GM23338 (cell line): Measurements from ENCODE around the gene PDE4D. TPM values are rescaled to one million over a fixed set of nuclear protein-coding genes. Genes with fewer than 3 reads are reported as not detected.

Experiments
- ATAC-seq: fragments of 200-7000 bp; cut with Tn5 transposase; 3 replicates; pipeline ENCODE4 v1.9.1; 2020
- DNase-seq: peaks from one replicate; pipeline ENCODE4 v3.0.0-alpha.2; 2015; ENCODE audit warnings: low spot score
- H2AFZ ChIP-seq: fragments of 200-600 bp; sonication (generic); 2 replicates; pipeline ENCODE4 v1.8.0; 2016; ENCODE audit warnings: antibody characterized with exemption, mild to moderate bottlenecking, moderate library complexity
- H3F3A ChIP-seq: fragments of 200-600 bp; sonication (generic); replicated peaks from 2 replicates; pipeline ENCODE4 v1.8.0; 2017; ENCODE audit warnings: antibody characterized with exemption, mixed run types, low read depth
- H3K27ac ChIP-seq: fragments of 200-600 bp; sonication (generic); 2 replicates; pipeline ENCODE4 v1.6.1; 2016; ENCODE audit warnings: low read depth
- H3K27me3 ChIP-seq: fragments of 200-600 bp; sonication (generic); 2 replicates; pipeline ENCODE4 v1.8.0; 2016; ENCODE audit warnings: mild to moderate bottlenecking, mixed run types, moderate library complexity; ENCODE audit not compliant: insufficient read depth
- H3K36me3 ChIP-seq: fragments of 200-600 bp; sonication (generic); 2 replicates; pipeline ENCODE4 v1.8.0; 2016; ENCODE audit warnings: mild to moderate bottlenecking; ENCODE audit not compliant: insufficient read depth
- H3K4me1 ChIP-seq: fragments of 200-600 bp; sonication (generic); 2 replicates; pipeline ENCODE4 v1.8.0; 2016; ENCODE audit warnings: mild to moderate bottlenecking, moderate library complexity; ENCODE audit not compliant: insufficient read depth
- H3K4me2 ChIP-seq: fragments of 200-600 bp; sonication (generic); 2 replicates; pipeline ENCODE4 v1.7.1; 2017; ENCODE audit warnings: mixed run types
- H3K4me3 ChIP-seq: fragments of 200-600 bp; sonication (generic); 2 replicates; pipeline ENCODE4 v1.6.1; 2016; ENCODE audit warnings: mixed run types
- H3K79me2 ChIP-seq: fragments of 200-600 bp; sonication (generic); replicated peaks from 2 replicates; pipeline ENCODE4 v1.8.0; 2017; ENCODE audit warnings: mild to moderate bottlenecking; ENCODE audit not compliant: insufficient read depth
- H3K9me2 ChIP-seq: fragments of 200-600 bp; sonication (generic); 2 replicates; pipeline ENCODE4 v1.8.0; 2017; ENCODE audit not compliant: insufficient read depth
- H4K20me1 ChIP-seq: fragments of 200-600 bp; sonication (generic); replicated peaks from 2 replicates; pipeline ENCODE4 v1.8.0; 2017; ENCODE audit warnings: mild to moderate bottlenecking; ENCODE audit not compliant: insufficient read depth
- H3K27ac Mint-ChIP-seq: 2 replicates; pipeline ENCODE4 v1.8.0; 2020; ENCODE audit warnings: inconsistent platforms, mild to moderate bottlenecking, moderate library complexity, mixed read lengths
- H3K27me3 Mint-ChIP-seq: 3 replicates; pipeline ENCODE4 v1.8.0; 2022; ENCODE audit warnings: low read depth, mild to moderate bottlenecking, moderate library complexity, mixed read lengths, inconsistent platforms; ENCODE audit not compliant: insufficient read depth, poor library complexity
- H3K36me3 Mint-ChIP-seq: 3 replicates; pipeline ENCODE4 v1.8.0; 2021; ENCODE audit warnings: low read depth, mild to moderate bottlenecking, inconsistent platforms, moderate library complexity, mixed read lengths
- H3K4me1 Mint-ChIP-seq: 3 replicates; pipeline ENCODE4 v1.8.0; 2020; ENCODE audit warnings: mild to moderate bottlenecking, inconsistent platforms, mixed read lengths
- H3K4me3 Mint-ChIP-seq: 3 replicates; pipeline ENCODE4 v1.8.0; 2021; ENCODE audit warnings: moderate library complexity, mild to moderate bottlenecking, inconsistent platforms, mixed read lengths
- H3K9me3 Mint-ChIP-seq: 3 replicates; pipeline ENCODE4 v1.8.0; 2020; ENCODE audit warnings: moderate library complexity, mild to moderate bottlenecking, inconsistent platforms, mixed read lengths
- CREB1 ChIP-seq: fragments of 250-450 bp; sonication (Bioruptor Pico); IDR thresholded peaks from 2 replicates; pipeline ENCODE4 v1.5.0; 2020; ENCODE audit warnings: low read depth, mild to moderate bottlenecking, moderate library complexity
- ETS1 ChIP-seq: IDR thresholded peaks from 2 replicates; pipeline ENCODE4 v1.6.1; 2016; ENCODE audit warnings: antibody characterized with exemption
- EZH2 ChIP-seq: fragments of 200-600 bp; sonication (generic); IDR thresholded peaks from one replicate; pipeline ENCODE4 v1.8.0; 2017; ENCODE audit warnings: antibody characterized with exemption, mild to moderate bottlenecking, low read depth; ENCODE audit not compliant: unreplicated experiment
- EZH2phosphoT487 ChIP-seq: fragments of 200-600 bp; sonication (generic); IDR thresholded peaks from one replicate; pipeline ENCODE4 v1.8.1; 2018; ENCODE audit warnings: antibody characterized with exemption; ENCODE audit not compliant: unreplicated experiment
- JUNB ChIP-seq: IDR thresholded peaks from one replicate; pipeline ENCODE4 v1.6.1; 2016; ENCODE audit warnings: antibody characterized with exemption; ENCODE audit not compliant: unreplicated experiment
- NANOG ChIP-seq: IDR thresholded peaks from 2 replicates; pipeline ENCODE4 v1.6.1; 2016; ENCODE audit warnings: antibody characterized with exemption, borderline replicate concordance
- POLR2AphosphoS5 ChIP-seq: IDR thresholded peaks from 2 replicates; pipeline ENCODE4 v1.6.1; 2016; ENCODE audit warnings: antibody characterized with exemption, low read depth
- STAT1 ChIP-seq: IDR thresholded peaks from one replicate; pipeline ENCODE4 v1.6.1; 2016; ENCODE audit warnings: antibody characterized with exemption; ENCODE audit not compliant: unreplicated experiment
- ZNF114 ChIP-seq: fragments of 250-450 bp; sonication (Bioruptor Pico); IDR thresholded peaks from 2 replicates; pipeline ENCODE4 v1.5.0; 2020; ENCODE audit warnings: mild to moderate bottlenecking, moderate library complexity
- ZNF331 ChIP-seq: fragments of 250-450 bp; sonication (Bioruptor Pico); IDR thresholded peaks from 2 replicates; pipeline ENCODE4 v1.5.0; 2020; ENCODE audit warnings: low read depth, mild to moderate bottlenecking, moderate library complexity
- polyA plus RNA-seq: library from polyadenylated mRNA; unstranded; fragments of >200 nt; fragmentation: Nextera tagmentation; extraction: Ambion mirVana; gene quantifications from 2 replicates; pipeline ENCODE4 v1.2.1, GENCODE V29; 2016
- total RNA-seq: library from RNA; depleted of rRNA; stranded (reverse); fragments of >200 nt; shearing (Covaris generic); gene quantifications from 2 replicates; pipeline ENCODE4 v1.2.3, GENCODE V29; 2014
- TF ChIP-seq, protein P1 (sequence below): fragments of 250-450 bp; sonication (Bioruptor Pico); IDR thresholded peaks from 2 replicates; pipeline ENCODE4 v1.5.0; 2020; ENCODE audit warnings: mild to moderate bottlenecking, moderate library complexity
- TF ChIP-seq, protein P2 (sequence below): IDR thresholded peaks from one replicate; pipeline ENCODE4 v1.6.1; 2018; ENCODE audit warnings: antibody characterized with exemption; ENCODE audit not compliant: unreplicated experiment
- TF ChIP-seq, protein P3 (sequence below), 2 experiments: fragments of 200-600 bp in 1 of 2; sonication (generic) in 1 of 2; conservative IDR thresholded peaks; 2 replicates each; pipeline versions ENCODE4 v1.5.1 to v1.6.1; 2016 to 2017; ENCODE audit warnings: antibody characterized with exemption in 2 of 2, low read depth in 2 of 2, mild to moderate bottlenecking in 2 of 2, moderate library complexity in 1 of 2

PDE4D gene
- total and polyA plus RNA-seq, 2 experiments from 2014 or later: 2.1 to 4.7 TPM

- H3K4me3 Mint-ChIP-seq: no peak overlapping the region
- Histone ChIP-seq H2AFZ (no peak overlapping the region), H3K4me3 (no peak overlapping the region), H3K27ac (peak overlapping the region; percentile 98), H3K27me3 (no peaks in the 10 kb centered on the region), H3K4me2 (peak overlapping the region; percentile 68), H3F3A (no peaks in the 10 kb centered on the region), H3K9me2 (no peaks in the 10 kb centered on the region), H4K20me1 (no peaks in the 10 kb centered on the region), H3K4me1 (peaks cover 48% of the 10 kb centered on the region), H3K79me2 (no peaks in the 10 kb centered on the region), H3K36me3 (no peaks in the 10 kb centered on the region)
- DNase-seq (peak; percentile 46), ATAC-seq (no peak)
- TF ChIP-seq, protein P1, sequence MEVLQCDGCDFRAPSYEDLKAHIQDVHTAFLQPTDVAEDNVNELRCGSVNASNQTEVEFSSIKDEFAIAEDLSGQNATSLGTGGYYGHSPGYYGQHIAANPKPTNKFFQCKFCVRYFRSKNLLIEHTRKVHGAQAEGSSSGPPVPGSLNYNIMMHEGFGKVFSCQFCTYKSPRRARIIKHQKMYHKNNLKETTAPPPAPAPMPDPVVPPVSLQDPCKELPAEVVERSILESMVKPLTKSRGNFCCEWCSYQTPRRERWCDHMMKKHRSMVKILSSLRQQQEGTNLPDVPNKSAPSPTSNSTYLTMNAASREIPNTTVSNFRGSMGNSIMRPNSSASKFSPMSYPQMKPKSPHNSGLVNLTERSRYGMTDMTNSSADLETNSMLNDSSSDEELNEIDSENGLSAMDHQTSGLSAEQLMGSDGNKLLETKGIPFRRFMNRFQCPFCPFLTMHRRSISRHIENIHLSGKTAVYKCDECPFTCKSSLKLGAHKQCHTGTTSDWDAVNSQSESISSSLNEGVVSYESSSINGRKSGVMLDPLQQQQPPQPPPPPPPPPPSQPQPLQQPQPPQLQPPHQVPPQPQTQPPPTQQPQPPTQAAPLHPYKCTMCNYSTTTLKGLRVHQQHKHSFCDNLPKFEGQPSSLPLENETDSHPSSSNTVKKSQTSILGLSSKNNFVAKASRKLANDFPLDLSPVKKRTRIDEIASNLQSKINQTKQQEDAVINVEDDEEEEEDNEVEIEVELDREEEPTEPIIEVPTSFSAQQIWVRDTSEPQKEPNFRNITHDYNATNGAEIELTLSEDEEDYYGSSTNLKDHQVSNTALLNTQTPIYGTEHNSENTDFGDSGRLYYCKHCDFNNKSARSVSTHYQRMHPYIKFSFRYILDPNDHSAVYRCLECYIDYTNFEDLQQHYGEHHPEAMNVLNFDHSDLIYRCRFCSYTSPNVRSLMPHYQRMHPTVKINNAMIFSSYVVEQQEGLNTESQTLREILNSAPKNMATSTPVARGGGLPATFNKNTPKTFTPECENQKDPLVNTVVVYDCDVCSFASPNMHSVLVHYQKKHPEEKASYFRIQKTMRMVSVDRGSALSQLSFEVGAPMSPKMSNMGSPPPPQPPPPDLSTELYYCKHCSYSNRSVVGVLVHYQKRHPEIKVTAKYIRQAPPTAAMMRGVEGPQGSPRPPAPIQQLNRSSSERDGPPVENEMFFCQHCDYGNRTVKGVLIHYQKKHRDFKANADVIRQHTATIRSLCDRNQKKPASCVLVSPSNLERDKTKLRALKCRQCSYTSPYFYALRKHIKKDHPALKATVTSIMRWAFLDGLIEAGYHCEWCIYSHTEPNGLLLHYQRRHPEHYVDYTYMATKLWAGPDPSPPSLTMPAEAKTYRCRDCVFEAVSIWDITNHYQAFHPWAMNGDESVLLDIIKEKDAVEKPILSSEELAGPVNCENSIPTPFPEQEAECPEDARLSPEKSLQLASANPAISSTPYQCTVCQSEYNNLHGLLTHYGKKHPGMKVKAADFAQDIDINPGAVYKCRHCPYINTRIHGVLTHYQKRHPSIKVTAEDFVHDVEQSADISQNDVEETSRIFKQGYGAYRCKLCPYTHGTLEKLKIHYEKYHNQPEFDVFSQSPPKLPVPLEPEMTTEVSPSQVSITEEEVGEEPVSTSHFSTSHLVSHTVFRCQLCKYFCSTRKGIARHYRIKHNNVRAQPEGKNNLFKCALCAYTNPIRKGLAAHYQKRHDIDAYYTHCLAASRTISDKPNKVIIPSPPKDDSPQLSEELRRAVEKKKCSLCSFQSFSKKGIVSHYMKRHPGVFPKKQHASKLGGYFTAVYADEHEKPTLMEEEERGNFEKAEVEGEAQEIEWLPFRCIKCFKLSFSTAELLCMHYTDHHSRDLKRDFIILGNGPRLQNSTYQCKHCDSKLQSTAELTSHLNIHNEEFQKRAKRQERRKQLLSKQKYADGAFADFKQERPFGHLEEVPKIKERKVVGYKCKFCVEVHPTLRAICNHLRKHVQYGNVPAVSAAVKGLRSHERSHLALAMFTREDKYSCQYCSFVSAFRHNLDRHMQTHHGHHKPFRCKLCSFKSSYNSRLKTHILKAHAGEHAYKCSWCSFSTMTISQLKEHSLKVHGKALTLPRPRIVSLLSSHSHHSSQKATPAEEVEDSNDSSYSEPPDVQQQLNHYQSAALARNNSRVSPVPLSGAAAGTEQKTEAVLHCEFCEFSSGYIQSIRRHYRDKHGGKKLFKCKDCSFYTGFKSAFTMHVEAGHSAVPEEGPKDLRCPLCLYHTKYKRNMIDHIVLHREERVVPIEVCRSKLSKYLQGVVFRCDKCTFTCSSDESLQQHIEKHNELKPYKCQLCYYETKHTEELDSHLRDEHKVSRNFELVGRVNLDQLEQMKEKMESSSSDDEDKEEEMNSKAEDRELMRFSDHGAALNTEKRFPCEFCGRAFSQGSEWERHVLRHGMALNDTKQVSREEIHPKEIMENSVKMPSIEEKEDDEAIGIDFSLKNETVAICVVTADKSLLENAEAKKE: no peak
- TF ChIP-seq EZH2 (no peak), ZNF331 (CRISPR knock-in tag) (no peak), EZH2phosphoT487 (no peak), ETS1 (no peak), STAT1 (no peak), CREB1 (no peak), POLR2AphosphoS5 (no peak), NANOG (no peak), JUNB (no peak), ZNF114 (CRISPR knock-in tag) (no peak)
- TF ChIP-seq, protein P2, sequence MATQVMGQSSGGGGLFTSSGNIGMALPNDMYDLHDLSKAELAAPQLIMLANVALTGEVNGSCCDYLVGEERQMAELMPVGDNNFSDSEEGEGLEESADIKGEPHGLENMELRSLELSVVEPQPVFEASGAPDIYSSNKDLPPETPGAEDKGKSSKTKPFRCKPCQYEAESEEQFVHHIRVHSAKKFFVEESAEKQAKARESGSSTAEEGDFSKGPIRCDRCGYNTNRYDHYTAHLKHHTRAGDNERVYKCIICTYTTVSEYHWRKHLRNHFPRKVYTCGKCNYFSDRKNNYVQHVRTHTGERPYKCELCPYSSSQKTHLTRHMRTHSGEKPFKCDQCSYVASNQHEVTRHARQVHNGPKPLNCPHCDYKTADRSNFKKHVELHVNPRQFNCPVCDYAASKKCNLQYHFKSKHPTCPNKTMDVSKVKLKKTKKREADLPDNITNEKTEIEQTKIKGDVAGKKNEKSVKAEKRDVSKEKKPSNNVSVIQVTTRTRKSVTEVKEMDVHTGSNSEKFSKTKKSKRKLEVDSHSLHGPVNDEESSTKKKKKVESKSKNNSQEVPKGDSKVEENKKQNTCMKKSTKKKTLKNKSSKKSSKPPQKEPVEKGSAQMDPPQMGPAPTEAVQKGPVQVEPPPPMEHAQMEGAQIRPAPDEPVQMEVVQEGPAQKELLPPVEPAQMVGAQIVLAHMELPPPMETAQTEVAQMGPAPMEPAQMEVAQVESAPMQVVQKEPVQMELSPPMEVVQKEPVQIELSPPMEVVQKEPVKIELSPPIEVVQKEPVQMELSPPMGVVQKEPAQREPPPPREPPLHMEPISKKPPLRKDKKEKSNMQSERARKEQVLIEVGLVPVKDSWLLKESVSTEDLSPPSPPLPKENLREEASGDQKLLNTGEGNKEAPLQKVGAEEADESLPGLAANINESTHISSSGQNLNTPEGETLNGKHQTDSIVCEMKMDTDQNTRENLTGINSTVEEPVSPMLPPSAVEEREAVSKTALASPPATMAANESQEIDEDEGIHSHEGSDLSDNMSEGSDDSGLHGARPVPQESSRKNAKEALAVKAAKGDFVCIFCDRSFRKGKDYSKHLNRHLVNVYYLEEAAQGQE: no peak
- TF ChIP-seq, protein P3, sequence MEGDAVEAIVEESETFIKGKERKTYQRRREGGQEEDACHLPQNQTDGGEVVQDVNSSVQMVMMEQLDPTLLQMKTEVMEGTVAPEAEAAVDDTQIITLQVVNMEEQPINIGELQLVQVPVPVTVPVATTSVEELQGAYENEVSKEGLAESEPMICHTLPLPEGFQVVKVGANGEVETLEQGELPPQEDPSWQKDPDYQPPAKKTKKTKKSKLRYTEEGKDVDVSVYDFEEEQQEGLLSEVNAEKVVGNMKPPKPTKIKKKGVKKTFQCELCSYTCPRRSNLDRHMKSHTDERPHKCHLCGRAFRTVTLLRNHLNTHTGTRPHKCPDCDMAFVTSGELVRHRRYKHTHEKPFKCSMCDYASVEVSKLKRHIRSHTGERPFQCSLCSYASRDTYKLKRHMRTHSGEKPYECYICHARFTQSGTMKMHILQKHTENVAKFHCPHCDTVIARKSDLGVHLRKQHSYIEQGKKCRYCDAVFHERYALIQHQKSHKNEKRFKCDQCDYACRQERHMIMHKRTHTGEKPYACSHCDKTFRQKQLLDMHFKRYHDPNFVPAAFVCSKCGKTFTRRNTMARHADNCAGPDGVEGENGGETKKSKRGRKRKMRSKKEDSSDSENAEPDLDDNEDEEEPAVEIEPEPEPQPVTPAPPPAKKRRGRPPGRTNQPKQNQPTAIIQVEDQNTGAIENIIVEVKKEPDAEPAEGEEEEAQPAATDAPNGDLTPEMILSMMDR (conservative IDR thresholded peaks at IDR 0.05; ENCODE audit: low read depth in 2 of 2): no peak
- no peaks in the 10 kb centered on the region for H3K9me3 Mint-ChIP-seq
- H3K27me3 Mint-ChIP-seq: no peaks in the 10 kb centered on the region
- H3K4me1 Mint-ChIP-seq: peaks cover 2% of the 10 kb centered on the region; the same call in 1 of the 3 replicates
- H3K27ac Mint-ChIP-seq: no peak overlapping the region
- no peaks in the 10 kb centered on the region for H3K36me3 Mint-ChIP-seq
These were observed 768.2 kb downstream of the PDE4D start for GRCh38 chr5:59125011-59125961.
